Endothelial cell of umbilical vein (primary cell): ENCODE data around the gene HOXB7. TPM values are rescaled to one million over a fixed set of nuclear protein-coding genes. Genes with fewer than 3 reads are reported as not detected.

Experiments used
- BruUV-seq: library from RNA; stranded (reverse); fragments of 400-500 nt; replicated peaks from 2 replicates; lab custom pipeline; 2021; lab: Mats Ljungman, UMichigan
- CTCF ChIA-PET: fragments of 300-600, 350-600 bp; sonication (Branson Sonifier 250); formaldehyde crosslinking; loops from one replicate; lab custom pipeline; 2021; ENCODE audit warnings: antibody characterized with exemption, inconsistent platforms; lab: Charles Lee
- POLR2A ChIA-PET: fragments of 300-600, 350-600 bp; sonication (Branson Sonifier 250); formaldehyde crosslinking; loops from one replicate; lab custom pipeline; 2021; ENCODE audit warnings: antibody characterized with exemption, inconsistent platforms; lab: Charles Lee
- DNase-seq: peaks from one replicate; pipeline ENCODE4 v3.0.0-alpha.2; 2011; ENCODE audit warnings: low read depth, low spot score
- FAIRE-seq: peaks from 2 replicates; lab custom pipeline; 2011; peaks lifted over from hg19 to GRCh38; lab: Jason Lieb, UNC
- H2AFZ ChIP-seq: 2 replicates; pipeline ENCODE4 v1.6.0; 2012; ENCODE audit warnings: low read depth, low read length, control low read depth, inconsistent platforms
- H3K27ac ChIP-seq: 2 replicates; pipeline ENCODE4 v1.5.1; 2011; ENCODE audit warnings: low read depth, mild to moderate bottlenecking, control low read depth, low read length, moderate library complexity; ENCODE audit not compliant: insufficient read depth
- H3K27me3 ChIP-seq, 2 experiments: 2 replicates each; pipeline versions ENCODE4 v1.6.0 to v1.6.1; 2011; ENCODE audit warnings: low read length in 2 of 2, mixed read lengths in 1 of 2; ENCODE audit not compliant: control insufficient read depth in 2 of 2, insufficient read depth in 2 of 2
- H3K36me3 ChIP-seq, 2 experiments: 2 replicates in 1 of 2; 3 replicates in 1 of 2; pipeline ENCODE4 v1.5.1; 2011; ENCODE audit warnings: low read length in 2 of 2, mild to moderate bottlenecking in 1 of 2, moderate library complexity in 1 of 2; ENCODE audit not compliant: control insufficient read depth in 2 of 2, insufficient read depth in 2 of 2; ENCODE audit errors: extremely low read depth in 1 of 2
- H3K4me1 ChIP-seq: 3 replicates; pipeline ENCODE4 v1.5.1; 2011; ENCODE audit warnings: mild to moderate bottlenecking, low read length; ENCODE audit not compliant: control insufficient read depth, insufficient read depth; ENCODE audit errors: extremely low read depth
- H3K4me2 ChIP-seq: 2 replicates; pipeline ENCODE4 v1.6.1; 2011; ENCODE audit warnings: low read length, control low read depth, mixed read lengths; ENCODE audit not compliant: insufficient read depth
- H3K4me3 ChIP-seq, 3 experiments: fragments of 200-600 bp in 1 of 3; sonication (generic), shearing (Covaris generic) in 1 of 3; replicated peaks in 1 of 3; 2 replicates each; pipeline ENCODE4 v1.5.1; 2011 to 2016; ENCODE audit warnings: control low read depth in 3 of 3, low read length in 3 of 3, mild to moderate bottlenecking in 2 of 3, inconsistent platforms in 1 of 3, low read depth in 1 of 3, moderate library complexity in 1 of 3; ENCODE audit not compliant: insufficient read depth in 1 of 3
- H3K79me2 ChIP-seq: 2 replicates; pipeline ENCODE4 v1.6.0; 2012; ENCODE audit warnings: low read length, inconsistent platforms; ENCODE audit not compliant: control insufficient read depth, insufficient read depth
- H3K9ac ChIP-seq: replicated peaks from 2 replicates; pipeline ENCODE3; 2011; ENCODE audit warnings: low read length, control low read depth; ENCODE audit not compliant: insufficient read depth; ENCODE audit errors: extremely low read depth
- H3K9me1 ChIP-seq: replicated peaks from 3 replicates; pipeline ENCODE4 v1.6.0; 2011; ENCODE audit warnings: mild to moderate bottlenecking, low read length; ENCODE audit not compliant: control insufficient read depth, insufficient read depth; ENCODE audit errors: extremely low read depth
- H3K9me3 ChIP-seq: replicated peaks from 2 replicates; pipeline ENCODE4 v1.5.1; 2012; ENCODE audit warnings: low read length, inconsistent platforms; ENCODE audit not compliant: control insufficient read depth, insufficient read depth
- H4K20me1 ChIP-seq: replicated peaks from 2 replicates; pipeline ENCODE3; 2011; ENCODE audit warnings: mild to moderate bottlenecking, low read length; ENCODE audit not compliant: control insufficient read depth, insufficient read depth; ENCODE audit errors: extremely low read depth
- EZH2 ChIP-seq: IDR thresholded peaks from 2 replicates; pipeline ENCODE4 v1.6.1; 2012; ENCODE audit warnings: borderline replicate concordance, low read depth, mild to moderate bottlenecking, moderate library complexity, low read length, inconsistent platforms; ENCODE audit not compliant: severe bottlenecking
- FOS ChIP-seq: IDR thresholded peaks from 2 replicates; pipeline ENCODE4 v1.6.1; 2011; ENCODE audit warnings: mild to moderate bottlenecking, low read length, moderate library complexity, borderline replicate concordance; ENCODE audit not compliant: insufficient read depth
- GATA2 ChIP-seq: IDR thresholded peaks from 2 replicates; pipeline ENCODE4 v1.7.0; 2011; ENCODE audit warnings: low read depth, mild to moderate bottlenecking, moderate library complexity, mixed read lengths, low read length; ENCODE audit not compliant: insufficient read length, insufficient read depth
- JUN ChIP-seq: IDR thresholded peaks from 2 replicates; pipeline ENCODE4 v1.6.1; 2011; ENCODE audit warnings: borderline replicate concordance, low read depth; ENCODE audit not compliant: insufficient read length, insufficient read depth
- MYC ChIP-seq: IDR thresholded peaks from one replicate; pipeline ENCODE4 v1.6.1; 2011; ENCODE audit warnings: mild to moderate bottlenecking, low read depth, low read length
- POLR2A ChIP-seq: IDR thresholded peaks from 2 replicates; pipeline ENCODE4 v1.6.1; 2012; ENCODE audit warnings: low read depth, mild to moderate bottlenecking, control low read depth, low read length
- POLR2AphosphoS5 ChIP-seq: IDR thresholded peaks from 2 replicates; pipeline ENCODE4 v1.6.1; 2012; ENCODE audit warnings: low read depth, mild to moderate bottlenecking, control low read depth, low read length, moderate library complexity; ENCODE audit not compliant: insufficient read depth
- dilution Hi-C: fragments of 300-500 bp; cut with MboI; formaldehyde crosslinking; loops from one replicate; pipeline ENCODE4 v1.15.0; 2019; ENCODE audit warnings: low sequenced_read_pairs; ENCODE audit not compliant: extremely low pct_ligation_motif_present
- intact Hi-C: fragments of 100-400 bp; cut with micrococcal nuclease; formaldehyde crosslinking; loops from one replicate; pipeline ENCODE4 v1.10.0; 2022
- polyA plus RNA-seq, 4 experiments: library from polyadenylated mRNA; depleted of rRNA in 3 of 4; stranded (reverse) in 3 of 4; unstranded in 1 of 4; fragments of >200 nt; gene quantifications; 2 replicates each; pipeline versions ENCODE4 v1.2.1 to v1.2.3, GENCODE V29; 2011 to 2012; ENCODE audit warnings: missing spikeins in 1 of 4
- total RNA-seq: library from RNA; stranded (reverse); gene quantifications from 2 replicates; pipeline ENCODE4 v1.2.3, GENCODE V29; 2021
- TF ChIP-seq, protein P1 (sequence below), 2 donors: IDR thresholded peaks; 1 replicate in 1 of 2; 2 replicates in 1 of 2; pipeline ENCODE4 v1.5.1; 2011; ENCODE audit warnings: low read length in 2 of 2, mild to moderate bottlenecking in 2 of 2, moderate library complexity in 2 of 2, control low read depth in 1 of 2, inconsistent platforms in 1 of 2, low read depth in 1 of 2; ENCODE audit not compliant: insufficient read depth in 1 of 2; ENCODE audit errors: extremely low read depth in 1 of 2
- TF ChIP-seq, protein P2 (sequence below): IDR thresholded peaks from 2 replicates; pipeline ENCODE4 v1.6.1; 2011; ENCODE audit not compliant: insufficient read depth, insufficient read length

Gene HOXB7
- total and polyA plus RNA-seq, 2 donors (not counting 3 experiments of a cell fraction or from before 2014, with no cell fraction given) = 23.5 to 24.5 TPM

DNA sequence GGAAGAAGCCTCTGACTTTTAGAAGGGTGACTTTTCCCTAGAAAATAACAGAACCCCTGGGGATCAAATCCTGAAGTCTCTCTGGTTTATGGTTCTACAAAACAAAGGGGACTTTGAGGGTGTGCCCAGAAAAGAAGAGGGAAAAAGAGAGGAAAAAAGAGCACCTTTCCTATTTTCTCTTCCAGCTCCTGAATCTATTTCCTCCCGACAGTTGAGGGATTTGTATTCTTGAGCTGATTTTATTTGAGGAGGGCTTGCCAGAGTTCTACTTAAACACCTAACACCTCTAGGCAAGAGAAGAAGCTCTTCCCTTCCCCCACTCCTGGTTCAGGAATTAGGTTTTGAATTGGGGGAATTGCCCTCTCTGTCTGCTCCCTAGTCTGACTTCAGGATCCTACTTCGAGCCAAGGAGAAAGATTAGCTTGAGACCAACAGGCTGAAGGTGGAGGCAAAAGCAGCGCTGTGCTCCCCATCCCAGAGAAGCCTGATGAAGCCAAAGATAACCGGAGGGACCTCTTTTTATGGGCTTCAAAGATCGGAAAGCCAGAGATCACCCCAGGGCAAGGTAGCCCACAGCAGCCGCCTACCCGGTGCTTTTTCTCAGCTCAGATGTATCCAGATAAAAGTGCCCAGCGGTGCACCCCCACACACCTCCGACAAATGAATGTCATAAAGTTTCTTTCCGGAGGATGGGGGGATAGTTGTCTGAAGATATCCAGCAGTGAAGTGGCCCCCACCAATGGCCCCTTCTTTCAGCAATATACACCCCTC lies 21.6 kb downstream of the HOXB7 start:
- Histone ChIP-seq H3K79me2 (peaks cover 30% of the 10 kb centered on the region), H3K9ac (no peak overlapping the region), H4K20me1 (no peaks in the 10 kb centered on the region), H3K4me3 (no peak overlapping the region), H3K27ac (no peak overlapping the region), H3K9me3 (no peaks in the 10 kb centered on the region), H3K4me1 (peaks cover 43% of the 10 kb centered on the region), H2AFZ (no peak overlapping the region), H3K9me1 (no peaks in the 10 kb centered on the region), H3K36me3 (peaks cover 0 to 8% of the 10 kb centered on the region in 2 experiments), H3K27me3 (no peaks in the 10 kb centered on the region), H3K4me2 (no peak overlapping the region)
- BruUV-seq = no TSS peak
- CTCF ChIA-PET = interaction anchor here (1.1 to 2.3 kb wide), 6 partner anchors 12 to 374 kb away, joined by 3 to 22 read pairs (median 6); no protein-coding TSS in a partner anchor
- dilution Hi-C loops = no loop called here
- FAIRE-seq (no peak), DNase-seq (no peak)
- intact Hi-C loops = no loop called here
- POLR2A ChIA-PET = no interaction called here
- TF ChIP-seq POLR2AphosphoS5 (no peak), FOS (no peak), POLR2A (no peak), EZH2 (no peak), JUN (no peak), GATA2 (no peak), MYC (no peak)
- TF ChIP-seq, protein P1, sequence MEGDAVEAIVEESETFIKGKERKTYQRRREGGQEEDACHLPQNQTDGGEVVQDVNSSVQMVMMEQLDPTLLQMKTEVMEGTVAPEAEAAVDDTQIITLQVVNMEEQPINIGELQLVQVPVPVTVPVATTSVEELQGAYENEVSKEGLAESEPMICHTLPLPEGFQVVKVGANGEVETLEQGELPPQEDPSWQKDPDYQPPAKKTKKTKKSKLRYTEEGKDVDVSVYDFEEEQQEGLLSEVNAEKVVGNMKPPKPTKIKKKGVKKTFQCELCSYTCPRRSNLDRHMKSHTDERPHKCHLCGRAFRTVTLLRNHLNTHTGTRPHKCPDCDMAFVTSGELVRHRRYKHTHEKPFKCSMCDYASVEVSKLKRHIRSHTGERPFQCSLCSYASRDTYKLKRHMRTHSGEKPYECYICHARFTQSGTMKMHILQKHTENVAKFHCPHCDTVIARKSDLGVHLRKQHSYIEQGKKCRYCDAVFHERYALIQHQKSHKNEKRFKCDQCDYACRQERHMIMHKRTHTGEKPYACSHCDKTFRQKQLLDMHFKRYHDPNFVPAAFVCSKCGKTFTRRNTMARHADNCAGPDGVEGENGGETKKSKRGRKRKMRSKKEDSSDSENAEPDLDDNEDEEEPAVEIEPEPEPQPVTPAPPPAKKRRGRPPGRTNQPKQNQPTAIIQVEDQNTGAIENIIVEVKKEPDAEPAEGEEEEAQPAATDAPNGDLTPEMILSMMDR (IDR thresholded peaks at IDR 0.05; ENCODE audit: extremely low read depth in 1 of 2, insufficient read depth in 1 of 2, low read depth in 1 of 2, low read length in 2 of 2) = no peak
- TF ChIP-seq, protein P2, sequence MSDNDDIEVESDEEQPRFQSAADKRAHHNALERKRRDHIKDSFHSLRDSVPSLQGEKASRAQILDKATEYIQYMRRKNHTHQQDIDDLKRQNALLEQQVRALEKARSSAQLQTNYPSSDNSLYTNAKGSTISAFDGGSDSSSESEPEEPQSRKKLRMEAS = no peak
